Transverse colon (tissue), 4 donors: ENCODE results near the gene ANKFN1. TPM values are rescaled to one million over a fixed set of nuclear protein-coding genes. Genes with fewer than 3 reads are reported as not detected.

ENCODE experiments used
- DNase-seq: peaks from one replicate; pipeline ENCODE4 v3.0.0-alpha.2; 2019
- H3K27ac ChIP-seq, 4 donors: fragments of 200-600 bp; sonication (generic); 2 replicates each; pipeline ENCODE4 v1.5.1; 2016 to 2018; ENCODE audit warnings: inconsistent platforms in 4 of 4
- H3K27me3 ChIP-seq: fragments of 200-600 bp; sonication (generic); 2 replicates; pipeline ENCODE4 v1.5.1; 2017; ENCODE audit warnings: inconsistent platforms
- H3K36me3 ChIP-seq, 4 donors: fragments of 200-600 bp; sonication (generic); 2 replicates each; pipeline ENCODE4 v1.5.1; 2017 to 2019; ENCODE audit warnings: inconsistent platforms in 4 of 4
- H3K4me1 ChIP-seq, 4 donors: fragments of 200-600 bp; sonication (generic); 2 replicates each; pipeline ENCODE4 v1.5.1; 2017 to 2020; ENCODE audit warnings: inconsistent platforms in 4 of 4
- H3K4me3 ChIP-seq, 4 donors: fragments of 200-600 bp; sonication (generic); 1 replicate in 1 of 4; 2 replicates in 3 of 4; pipeline versions ENCODE4 v1.5.1 to v1.6.1; 2017 to 2019; ENCODE audit warnings: inconsistent platforms in 4 of 4
- H3K9me3 ChIP-seq, 2 donors: fragments of 200-600 bp; sonication (generic); 2 replicates each; pipeline ENCODE4 v1.5.1; 2017 to 2019; ENCODE audit warnings: inconsistent platforms in 2 of 2
- CTCF ChIP-seq, 5 experiments: fragments of 200-600 bp in 3 of 5; fragments of 450-650 bp in 2 of 5; sonication (generic) in 3 of 5; IDR thresholded peaks; 1 replicate in 2 of 5; 2 replicates in 3 of 5; pipeline ENCODE4 v1.5.1; 2016 to 2017; ENCODE audit warnings: antibody characterized with exemption in 5 of 5, inconsistent platforms in 3 of 5, mild to moderate bottlenecking in 2 of 5, moderate library complexity in 1 of 5
- EP300 ChIP-seq: sonication (generic); formaldehyde crosslinking; IDR thresholded peaks from one replicate; pipeline ENCODE4 v1.6.1; 2017; ENCODE audit warnings: antibody characterized with exemption, low read depth
- POLR2A ChIP-seq: fragments of 450-650 bp; IDR thresholded peaks from one replicate; pipeline ENCODE4 v1.6.1; 2016; ENCODE audit warnings: antibody characterized with exemption, mild to moderate bottlenecking, moderate library complexity
- POLR2AphosphoS5 ChIP-seq, 3 donors: sonication (generic); formaldehyde crosslinking; IDR thresholded peaks; one replicate each; pipeline ENCODE4 v1.6.1; 2016; ENCODE audit warnings: antibody characterized with exemption in 3 of 3
- WGBS, 2 donors: methylation state at CpG; one replicate each; pipeline ENCODE4 v1.1.5; 2018; ENCODE audit warnings: low coverage in 1 of 2; 5-methylcytosine and 5-hydroxymethylcytosine counted together
- in situ Hi-C, 4 donors: fragments of 200-750 bp; cut with MboI; loops; one replicate each; pipeline versions ENCODE4 v1.15.0 to v1.15.1; 2017; ENCODE audit warnings: low sequenced_read_pairs in 3 of 4, low pct_ligation_motif_present in 1 of 4, low pct_unique_long_range_greater_than_20kb in 1 of 4
- intact Hi-C: fragments of 100-400 bp; cut with DNase I; formaldehyde crosslinking; loops from one replicate; pipeline ENCODE4 v1.15.1; 2023; ENCODE audit warnings: low total_unique reads
- total RNA-seq, 4 donors: library from RNA; depleted of rRNA; stranded (reverse); fragments of >200 nt; gene quantifications; one replicate each; pipeline ENCODE4 v1.1.0, GENCODE V29; 2016

ANKFN1 gene
- total RNA-seq, 4 donors from 2014 or later, result 1.2 TPM; not detected in 3

- TF ChIP-seq POLR2A, result no peak
- no peak for TF ChIP-seq EP300
- no peak for TF ChIP-seq POLR2AphosphoS5 (IDR thresholded peaks at IDR 0.05)
- TF ChIP-seq CTCF (IDR thresholded peaks at IDR 0.05), result no peak
- in situ Hi-C loops (no loop called here), intact Hi-C loops (no loop called here)
- WGBS, 2 donors, result 47 to 58% methylated on average over 2 to 4 of the region's 4 CpGs
- H3K27me3 ChIP-seq, result no peaks in the 10 kb centered on the region
- H3K27ac ChIP-seq, result peak overlapping the region in 1 of 4 donors; percentile 34
- no peaks in the 10 kb centered on the region for H3K9me3 ChIP-seq
- H3K4me1 ChIP-seq, result peaks cover 0 to 4% (median 0%) of the 10 kb centered on the region in 4 donors
- no peaks in the 10 kb centered on the region for H3K36me3 ChIP-seq
- H3K4me3 ChIP-seq, result no peak overlapping the region
- no peak for DNase-seq
These were observed 18.1 kb downstream of the ANKFN1 start for GRCh38 chr17:56171186-56171959.

GRCh38 chr17:56172517-56172982, 19.3 kb downstream of the ANKFN1 start:
- H3K4me3 ChIP-seq, result no peak overlapping the region
- no peaks in the 10 kb centered on the region for H3K27me3 ChIP-seq
- intact Hi-C loops, result no loop called here
- WGBS, 2 donors, result 71% methylated on average over 5 of the region's 5 CpGs; no CpG with 5 or more reads in 1 of the 2 donors
- no peak overlapping the region for H3K27ac ChIP-seq
- peaks cover 0 to 6% (median 0%) of the 10 kb centered on the region in 4 donors for H3K4me1 ChIP-seq
- DNase-seq, result no peak
- TF ChIP-seq CTCF (IDR thresholded peaks at IDR 0.05) (no peak), EP300 (no peak), POLR2AphosphoS5 (IDR thresholded peaks at IDR 0.05) (no peak), POLR2A (no peak)
- no peaks in the 10 kb centered on the region for H3K9me3 ChIP-seq
- in situ Hi-C loops, result no loop called here
- no peaks in the 10 kb centered on the region for H3K36me3 ChIP-seq

- Histone ChIP-seq H3K4me1 (peaks cover 0 to 6% (median 0%) of the 10 kb centered on the region in 4 donors), H3K27ac (no peak overlapping the region), H3K4me3 (no peak overlapping the region), H3K36me3 (no peaks in the 10 kb centered on the region), H3K27me3 (no peaks in the 10 kb centered on the region), H3K9me3 (no peaks in the 10 kb centered on the region)
- DNase-seq, result no peak
- TF ChIP-seq POLR2A, result no peak
- no peak for TF ChIP-seq EP300
- intact Hi-C loops, result no loop called here
- in situ Hi-C loops, result no loop called here
- 85 to 100% methylated on average over 1 of the region's 1 CpG for WGBS, 2 donors
These were observed 19.8 kb downstream of the ANKFN1 start for GRCh38 chr17:56173026-56173425.

- in situ Hi-C loops, result no loop called here
- no peak overlapping the region for H3K4me3 ChIP-seq
These were observed 20.9 kb downstream of the ANKFN1 start for GRCh38 chr17:56173958-56174835.

More at GRCh38 chr17:56173958-56174835, 20.9 kb downstream of the ANKFN1 start:
- no peak for TF ChIP-seq POLR2A
- Histone ChIP-seq H3K27ac (no peak overlapping the region), H3K27me3 (no peaks in the 10 kb centered on the region), H3K4me1 (peaks cover 0 to 6% (median 0%) of the 10 kb centered on the region in 4 donors), H3K36me3 (no peaks in the 10 kb centered on the region), H3K9me3 (no peaks in the 10 kb centered on the region)
- DNase-seq, result no peak
- intact Hi-C loops, result no loop called here
- 25 to 56% methylated on average over 2 to 3 of the region's 3 CpGs for WGBS, 2 donors
